ENCODE results near the gene MUC4. TPM values are rescaled to one million over a fixed set of nuclear protein-coding genes. Genes with fewer than 3 reads are reported as not detected.

MUC4 gene
- total and polyA plus RNA-seq, 8 donors: 0.04 to 0.59 (median 0.14) TPM

GRCh38 chr3:195810455-195810845 is 1.3 kb downstream of the MUC4 start:
- Histone ChIP-seq H3K4me1 (no peaks in the 10 kb centered on the region), H3K27me3 (peaks cover 0 to 4% (median 0%) of the 10 kb centered on the region in 4 donors), H3K9me3 (no peaks in the 10 kb centered on the region), H3K27ac (no peak overlapping the region), H3K36me3 (no peaks in the 10 kb centered on the region), H3K4me3 (no peak overlapping the region)
- no peak for FAIRE-seq
- intact Hi-C loops (cut with DNase I): no loop called here
- 53 to 57% methylated on average over 16 to 19 of the region's 19 CpGs for WGBS, 2 donors
- TF ChIP-seq, protein P1, sequence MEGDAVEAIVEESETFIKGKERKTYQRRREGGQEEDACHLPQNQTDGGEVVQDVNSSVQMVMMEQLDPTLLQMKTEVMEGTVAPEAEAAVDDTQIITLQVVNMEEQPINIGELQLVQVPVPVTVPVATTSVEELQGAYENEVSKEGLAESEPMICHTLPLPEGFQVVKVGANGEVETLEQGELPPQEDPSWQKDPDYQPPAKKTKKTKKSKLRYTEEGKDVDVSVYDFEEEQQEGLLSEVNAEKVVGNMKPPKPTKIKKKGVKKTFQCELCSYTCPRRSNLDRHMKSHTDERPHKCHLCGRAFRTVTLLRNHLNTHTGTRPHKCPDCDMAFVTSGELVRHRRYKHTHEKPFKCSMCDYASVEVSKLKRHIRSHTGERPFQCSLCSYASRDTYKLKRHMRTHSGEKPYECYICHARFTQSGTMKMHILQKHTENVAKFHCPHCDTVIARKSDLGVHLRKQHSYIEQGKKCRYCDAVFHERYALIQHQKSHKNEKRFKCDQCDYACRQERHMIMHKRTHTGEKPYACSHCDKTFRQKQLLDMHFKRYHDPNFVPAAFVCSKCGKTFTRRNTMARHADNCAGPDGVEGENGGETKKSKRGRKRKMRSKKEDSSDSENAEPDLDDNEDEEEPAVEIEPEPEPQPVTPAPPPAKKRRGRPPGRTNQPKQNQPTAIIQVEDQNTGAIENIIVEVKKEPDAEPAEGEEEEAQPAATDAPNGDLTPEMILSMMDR (IDR thresholded peaks at IDR 0.05): no peak
- ATAC-seq: no peak
- no peak for DNase-seq

GRCh38 chr3:195809796-195810454 is 1.8 kb downstream of the MUC4 start:
- no peaks in the 10 kb centered on the region for H3K36me3 ChIP-seq
- no peaks in the 10 kb centered on the region for H3K9me3 ChIP-seq
- peaks cover 0 to 4% (median 0%) of the 10 kb centered on the region in 4 donors for H3K27me3 ChIP-seq
- no peak overlapping the region for H3K4me3 ChIP-seq
- FAIRE-seq: no peak
- no peak for ATAC-seq
- no peak overlapping the region for H3K27ac ChIP-seq
- H3K4me1 ChIP-seq: no peaks in the 10 kb centered on the region
- intact Hi-C loops (cut with DNase I): no loop called here
- DNase-seq: no peak
- TF ChIP-seq, protein P1 (IDR thresholded peaks at IDR 0.05): no peak
- 77 to 81% methylated on average over 21 to 22 of the region's 22 CpGs for WGBS, 2 donors

GRCh38 chr3:195809291-195809785 is 2.4 kb downstream of the MUC4 start:
- TF ChIP-seq, protein P1 (IDR thresholded peaks at IDR 0.05): no peak
- H3K4me1 ChIP-seq: no peaks in the 10 kb centered on the region
- H3K4me3 ChIP-seq: no peak overlapping the region
- no peak for DNase-seq
- WGBS, 2 donors: 68 to 74% methylated on average over 17 of the region's 17 CpGs
- no peak for FAIRE-seq
- intact Hi-C loops (cut with DNase I): no loop called here
- H3K9me3 ChIP-seq: no peaks in the 10 kb centered on the region
- H3K36me3 ChIP-seq: no peaks in the 10 kb centered on the region
- H3K27me3 ChIP-seq: peaks cover 0 to 4% (median 0%) of the 10 kb centered on the region in 4 donors
- ATAC-seq: no peak
- H3K27ac ChIP-seq: no peak overlapping the region

DNA sequence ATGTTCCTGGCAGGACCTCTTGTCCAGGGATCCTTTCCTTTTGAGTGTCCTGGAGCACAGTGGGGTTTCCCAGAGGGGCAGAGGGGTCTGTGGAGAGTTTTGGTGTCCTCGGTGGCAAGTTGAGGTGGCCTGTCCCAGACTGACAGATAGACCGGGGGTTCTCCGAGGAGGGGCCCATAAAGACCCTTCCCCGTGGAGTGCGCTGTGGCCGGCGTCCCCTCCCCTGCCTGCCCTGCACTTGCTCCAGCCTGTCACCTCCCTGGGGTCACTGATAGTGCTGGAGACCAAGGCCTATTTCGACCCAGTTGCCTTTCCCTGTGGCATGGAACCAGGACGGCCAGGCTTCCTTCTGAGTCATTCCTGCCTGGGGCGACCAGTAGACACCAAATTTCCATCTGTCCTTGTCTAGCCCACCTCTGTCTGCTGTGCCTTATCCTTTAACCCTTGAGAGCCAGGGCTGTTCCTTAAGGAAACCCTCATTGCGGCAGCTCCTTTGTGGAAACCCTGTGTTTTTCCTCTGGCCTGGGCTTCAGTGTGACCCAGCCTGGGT is 2.9 kb downstream of the MUC4 start:
- DNase-seq (no peak), ATAC-seq (no peak), FAIRE-seq (no peak)
- Histone ChIP-seq H3K4me3 (no peak overlapping the region), H3K9me3 (no peaks in the 10 kb centered on the region), H3K27ac (no peak overlapping the region), H3K27me3 (peaks cover 0 to 4% (median 0%) of the 10 kb centered on the region in 4 donors), H3K4me1 (peaks cover 0 to 3% (median 0%) of the 10 kb centered on the region in 3 donors), H3K36me3 (no peaks in the 10 kb centered on the region)
- WGBS, 2 donors: 89 to 97% methylated on average over 11 of the region's 11 CpGs
- intact Hi-C loops (cut with DNase I): no loop called here
- TF ChIP-seq, protein P1 (IDR thresholded peaks at IDR 0.05): no peak

GRCh38 chr3:195807681-195808121 is 4.0 kb downstream of the MUC4 start:
- ATAC-seq: no peak
- TF ChIP-seq, protein P1 (IDR thresholded peaks at IDR 0.05): no peak
- H3K27ac ChIP-seq: no peak overlapping the region
- 95% methylated on average over 15 of the region's 15 CpGs for WGBS, 2 donors
- H3K4me1 ChIP-seq: peaks cover 0 to 4% (median 0%) of the 10 kb centered on the region in 3 donors
- no peaks in the 10 kb centered on the region for H3K9me3 ChIP-seq
- intact Hi-C loops (cut with DNase I): no loop called here
- FAIRE-seq: no peak
- H3K36me3 ChIP-seq: no peaks in the 10 kb centered on the region
- DNase-seq: no peak
- H3K27me3 ChIP-seq: peaks cover 0 to 4% (median 0%) of the 10 kb centered on the region in 4 donors
- no peak overlapping the region for H3K4me3 ChIP-seq
